Fibroblast of skin of abdomen (primary cell): ENCODE data around the gene SLC25A19. TPM values are rescaled to one million over a fixed set of nuclear protein-coding genes. Genes with fewer than 3 reads are reported as not detected.

Experiments
- DNase-seq: peaks from one replicate; pipeline ENCODE4 v3.0.0-alpha.2; 2013
- polyA plus RNA-seq, 2 experiments: library from polyadenylated mRNA; unstranded; fragments of 120-200 nt; gene quantifications; one replicate each; pipeline ENCODE4 v1.2.1, GENCODE V29; 2013; ENCODE audit not compliant: insufficient read length in 2 of 2

The SLC25A19 gene
- polyA plus RNA-seq (2013, experiment 1 of 2; ENCODE audit: insufficient read length): 5.7 TPM
- polyA plus RNA-seq (2013, experiment 2 of 2; ENCODE audit: insufficient read length): 5.2 TPM

DNA sequence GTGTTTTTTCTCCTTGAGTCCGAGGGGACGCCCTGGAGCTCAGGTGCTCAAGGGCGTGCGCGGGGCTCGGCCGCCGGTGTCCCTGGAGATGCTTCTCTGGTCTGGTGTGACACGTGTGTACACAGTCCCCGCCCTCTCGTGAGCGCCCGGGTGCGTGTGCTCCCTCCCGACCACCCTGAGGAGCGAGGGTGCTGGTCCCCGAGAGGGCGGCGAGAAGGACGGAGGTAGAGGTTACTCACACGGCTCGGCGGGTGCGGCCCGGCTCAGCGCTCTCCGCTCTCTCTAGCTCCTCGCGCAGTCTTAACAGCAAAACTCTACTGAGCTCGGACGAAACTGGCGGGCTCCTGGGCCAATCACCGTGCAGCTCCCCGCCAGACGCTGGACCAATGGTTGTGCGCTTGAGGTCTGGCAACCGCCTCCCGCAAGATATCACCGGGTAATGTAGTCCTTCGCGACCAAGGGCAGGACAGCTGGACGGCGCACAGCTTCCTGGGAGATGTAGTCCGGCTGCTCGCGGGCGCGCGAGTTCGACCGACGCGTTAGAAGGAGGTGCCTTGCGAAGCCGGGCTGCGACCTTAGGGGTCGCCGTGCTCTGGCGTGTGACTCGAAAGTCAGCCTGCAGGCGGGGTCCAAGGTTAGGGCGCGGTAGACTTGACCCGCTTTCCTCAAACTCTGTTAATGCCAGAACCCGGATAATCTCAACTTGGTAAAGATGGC lies at the start of gene SLC25A19:
Gene SLC25A19 (minus strand): TSS at position 319 of the 717 bp plus-strand sequence. CDS start 2,669 bp downstream, outside the sequence.
- peak; percentile 99 for DNase-seq

GRCh38 chr17:75338335-75338734 lies 49.1 kb upstream of the SLC25A19 start:
- peak; percentile 52 for DNase-seq

GRCh38 chr17:75335315-75335714 lies 46.1 kb upstream of the SLC25A19 start:
- no peak for DNase-seq

DNA sequence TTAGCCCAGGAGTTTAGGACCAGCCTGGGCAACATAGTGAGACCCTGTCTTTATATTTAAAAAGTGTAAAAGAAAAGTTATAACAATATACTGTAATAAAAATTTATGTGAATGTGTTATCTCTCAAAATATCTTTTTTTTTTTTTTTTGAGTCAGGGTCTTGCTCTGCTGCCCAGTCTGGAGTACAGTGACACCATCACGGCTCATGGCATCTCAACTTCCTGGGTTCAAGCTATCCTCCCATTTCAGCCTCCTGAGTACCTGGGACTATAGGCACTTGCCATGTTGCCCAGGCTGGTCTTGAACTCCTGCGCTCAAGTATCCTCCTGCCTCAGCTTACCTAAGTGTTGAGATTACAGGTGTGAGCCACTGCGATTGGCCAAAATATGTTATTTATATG lies 45.5 kb upstream of the SLC25A19 start:
- no peak for DNase-seq

DNA sequence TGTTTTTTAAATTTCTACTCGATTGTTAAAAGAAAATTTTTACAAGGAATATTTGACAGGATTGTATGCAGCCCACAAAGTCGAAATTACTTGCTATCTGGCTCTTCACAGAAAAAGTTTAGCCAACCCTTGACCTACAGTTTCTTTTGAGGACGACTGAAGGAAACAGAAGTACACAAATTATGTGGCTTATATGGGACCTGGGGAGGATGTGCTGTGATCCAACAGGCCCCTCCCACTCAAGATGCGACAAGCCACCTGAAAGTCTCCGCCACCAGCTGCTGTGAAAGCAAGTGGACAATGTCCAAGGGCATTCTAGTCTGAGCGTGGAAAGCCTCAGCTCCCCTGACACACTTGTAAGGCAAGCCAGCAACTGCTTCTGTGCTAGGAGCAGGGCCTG lies 42.4 kb upstream of the SLC25A19 start:
- DNase-seq: no peak

DNA sequence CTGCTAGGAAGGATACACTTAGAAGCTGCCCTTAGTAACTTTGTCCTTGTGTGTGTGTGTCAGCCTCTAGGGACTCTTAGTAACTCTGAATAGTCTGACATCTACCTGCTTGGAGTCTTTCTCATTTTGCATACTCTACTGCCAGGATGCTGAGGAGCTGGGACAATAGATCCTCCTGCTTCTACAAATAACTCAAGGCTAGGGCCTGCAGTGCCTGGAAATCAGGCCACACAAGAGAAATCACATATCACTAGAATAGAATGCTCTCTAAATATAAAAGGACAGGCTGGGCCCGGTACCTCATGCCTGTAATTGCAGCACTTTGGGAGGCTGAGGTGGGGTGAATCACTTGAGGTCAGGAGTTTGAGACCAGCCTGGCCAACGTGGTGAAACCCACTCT lies 38.5 kb upstream of the SLC25A19 start:
- no peak for DNase-seq

DNA sequence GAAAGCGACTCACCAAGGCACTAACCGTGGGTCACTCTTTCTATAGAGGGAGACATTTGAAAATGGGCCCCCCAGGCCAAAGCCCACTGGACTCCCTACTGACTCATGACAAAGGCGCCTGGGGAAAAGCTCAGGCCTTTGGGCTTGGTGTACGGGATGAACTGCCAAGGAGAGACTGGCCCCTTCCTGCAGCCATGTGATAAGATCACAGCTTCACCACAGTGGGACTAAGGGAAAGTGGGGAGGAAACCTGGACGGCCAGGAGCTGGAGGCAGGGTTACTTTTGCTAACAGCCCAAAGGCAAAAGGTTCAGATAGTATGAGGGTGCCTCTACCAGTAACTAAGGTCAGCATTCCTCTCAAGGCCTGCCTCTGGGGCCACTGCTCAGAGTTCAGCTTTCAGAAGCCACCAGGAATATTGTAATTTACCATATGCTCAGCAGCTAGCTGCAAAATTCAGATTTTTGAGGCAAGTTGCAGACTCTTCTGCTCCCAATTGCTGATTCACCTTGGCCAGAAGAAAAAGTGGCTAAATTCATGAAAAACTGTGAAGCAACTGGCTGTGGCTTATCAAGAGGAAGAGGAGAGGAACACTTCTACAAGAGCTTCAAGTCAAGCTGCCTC lies 37.1 kb upstream of the SLC25A19 start:
- DNase-seq: peak; percentile 42

DNA sequence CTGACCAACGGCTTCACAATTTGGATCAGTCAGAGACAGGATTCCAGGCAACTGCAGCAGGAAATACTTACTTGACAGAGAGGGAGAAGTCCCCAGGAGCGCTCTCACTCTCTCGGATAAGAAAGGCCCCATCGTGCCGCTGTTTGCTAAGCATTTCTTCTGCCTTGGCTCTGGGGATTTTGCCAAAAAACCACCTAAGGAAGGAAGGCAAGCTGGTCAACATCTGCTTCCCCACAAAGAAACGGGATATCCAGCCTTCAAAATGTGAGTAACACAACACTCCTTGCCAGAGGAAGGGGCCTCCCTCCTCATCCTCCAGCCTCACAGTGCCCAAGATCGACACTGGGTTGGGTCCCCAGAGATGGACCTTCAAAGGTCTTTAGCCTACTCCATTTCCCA lies 36.6 kb upstream of the SLC25A19 start:
- peak; percentile 83 for DNase-seq

DNA sequence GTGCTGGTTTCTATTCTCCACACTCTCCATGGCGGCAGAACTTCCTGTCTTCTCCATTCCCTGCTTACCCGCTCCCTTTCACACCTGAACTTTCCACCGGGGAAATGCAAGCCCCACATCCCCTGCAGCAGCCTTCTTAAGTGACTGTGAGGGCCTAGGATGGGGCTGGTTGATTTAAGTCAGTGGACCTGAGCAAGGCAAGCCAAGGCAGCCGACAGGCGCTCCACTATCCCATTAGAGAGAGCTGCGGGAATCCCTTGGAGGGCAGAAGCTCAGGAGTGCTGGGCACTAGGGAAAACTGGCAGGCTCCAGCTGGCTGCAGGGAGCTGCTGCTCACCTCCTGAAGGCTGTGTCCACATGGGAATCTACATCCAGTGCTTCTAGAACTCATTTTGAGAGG lies 36.1 kb upstream of the SLC25A19 start:
- DNase-seq: no peak

- DNase-seq: no peak
Measured at GRCh38 chr17:75321506-75321905, 32.3 kb upstream of the SLC25A19 start.

- peak; percentile 92 for DNase-seq
Measured at GRCh38 chr17:75319904-75320691, 30.9 kb upstream of the SLC25A19 start.

DNA sequence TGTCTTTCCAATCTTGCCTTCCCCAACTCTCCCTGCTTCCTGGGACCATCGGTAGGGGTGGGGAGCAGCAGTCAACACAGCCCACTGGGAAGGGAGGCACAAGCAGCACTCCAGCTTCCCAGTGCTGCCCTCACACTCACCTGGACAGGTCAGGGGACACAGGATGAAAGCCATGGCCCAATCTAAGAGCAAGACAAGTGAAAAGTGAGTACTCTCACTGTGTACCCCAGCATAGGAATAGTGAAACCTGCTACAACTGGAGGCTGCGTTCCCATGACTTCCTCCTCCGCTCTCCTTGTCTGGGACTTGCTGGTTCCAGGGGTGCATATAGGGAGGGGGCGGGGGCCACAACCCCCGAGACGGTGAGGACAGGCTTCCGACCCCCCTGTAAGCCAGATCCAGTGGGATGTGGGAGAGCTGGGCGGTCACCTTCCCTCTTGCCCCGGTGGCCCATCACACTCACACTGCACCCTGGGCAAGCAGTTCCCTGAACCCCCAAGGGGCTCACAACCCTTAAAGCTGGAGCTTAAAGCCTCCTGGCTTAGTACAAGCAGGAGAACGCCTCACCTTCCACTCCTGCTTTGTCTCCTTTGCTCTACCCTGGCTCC lies 29.5 kb upstream of the SLC25A19 start:
- no peak for DNase-seq

GRCh38 chr17:75318211-75318610 lies 29.0 kb upstream of the SLC25A19 start:
- DNase-seq: no peak

- no peak for DNase-seq
Measured at GRCh38 chr17:75317671-75318070, 28.4 kb upstream of the SLC25A19 start.

DNA sequence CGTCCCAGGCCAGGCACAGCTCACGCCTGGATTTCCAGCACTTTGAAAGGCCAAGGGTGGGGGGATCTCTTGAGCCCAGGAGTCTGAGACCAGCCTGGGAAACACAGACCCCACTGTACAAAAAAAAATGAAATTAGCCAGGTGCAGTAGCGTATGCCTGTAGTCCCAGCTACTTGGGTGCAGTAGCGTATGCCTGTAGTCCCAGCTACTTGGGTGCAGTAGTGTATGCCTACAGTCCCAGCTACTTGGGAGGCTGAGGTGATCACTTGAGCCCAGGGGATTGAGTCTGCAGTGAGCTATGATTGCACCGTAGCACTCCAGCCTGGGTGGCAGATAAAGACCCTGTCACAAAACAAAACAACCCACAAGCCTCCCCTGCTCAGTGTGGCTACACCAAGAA lies 27.0 kb upstream of the SLC25A19 start:
- no peak for DNase-seq

DNA sequence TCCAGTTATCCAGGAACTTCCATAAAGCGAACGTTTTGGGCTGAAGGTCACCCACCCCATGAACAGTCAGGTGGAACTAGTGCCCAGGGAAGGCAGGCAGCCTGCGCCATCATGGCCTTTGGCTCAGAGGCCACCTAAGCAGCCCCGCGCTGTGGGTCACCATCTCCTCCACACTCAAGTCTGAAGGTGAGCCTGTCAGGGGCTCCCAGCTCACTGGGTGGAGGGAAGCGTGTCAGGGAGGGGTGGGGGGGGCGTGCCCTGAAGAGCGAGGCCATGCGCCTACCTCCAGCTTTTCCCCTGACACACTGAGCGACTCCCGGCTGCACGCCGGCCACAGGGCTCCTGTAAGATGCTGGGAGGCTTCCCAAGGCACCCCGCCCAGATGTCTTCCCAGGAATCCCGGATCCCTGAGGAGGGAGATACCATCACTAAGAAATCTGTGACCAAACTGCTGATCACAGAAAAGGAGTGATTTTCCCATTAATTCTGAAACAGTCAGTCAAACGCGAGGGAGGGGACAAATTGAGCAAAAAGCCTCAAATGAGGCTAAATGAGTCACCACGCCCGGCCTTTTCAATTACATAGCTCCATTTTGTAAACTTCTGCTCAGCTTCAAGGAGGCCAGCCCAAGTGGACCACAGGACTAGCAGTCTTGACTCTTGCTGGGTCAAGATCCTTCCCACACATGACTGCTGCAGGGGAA lies 26.5 kb upstream of the SLC25A19 start:
- no peak for DNase-seq

GRCh38 chr17:75313941-75314551 lies 24.8 kb upstream of the SLC25A19 start:
- peak; percentile 21 for DNase-seq

- no peak for DNase-seq
Measured at GRCh38 chr17:75308732-75309629, 19.7 kb upstream of the SLC25A19 start.

DNA sequence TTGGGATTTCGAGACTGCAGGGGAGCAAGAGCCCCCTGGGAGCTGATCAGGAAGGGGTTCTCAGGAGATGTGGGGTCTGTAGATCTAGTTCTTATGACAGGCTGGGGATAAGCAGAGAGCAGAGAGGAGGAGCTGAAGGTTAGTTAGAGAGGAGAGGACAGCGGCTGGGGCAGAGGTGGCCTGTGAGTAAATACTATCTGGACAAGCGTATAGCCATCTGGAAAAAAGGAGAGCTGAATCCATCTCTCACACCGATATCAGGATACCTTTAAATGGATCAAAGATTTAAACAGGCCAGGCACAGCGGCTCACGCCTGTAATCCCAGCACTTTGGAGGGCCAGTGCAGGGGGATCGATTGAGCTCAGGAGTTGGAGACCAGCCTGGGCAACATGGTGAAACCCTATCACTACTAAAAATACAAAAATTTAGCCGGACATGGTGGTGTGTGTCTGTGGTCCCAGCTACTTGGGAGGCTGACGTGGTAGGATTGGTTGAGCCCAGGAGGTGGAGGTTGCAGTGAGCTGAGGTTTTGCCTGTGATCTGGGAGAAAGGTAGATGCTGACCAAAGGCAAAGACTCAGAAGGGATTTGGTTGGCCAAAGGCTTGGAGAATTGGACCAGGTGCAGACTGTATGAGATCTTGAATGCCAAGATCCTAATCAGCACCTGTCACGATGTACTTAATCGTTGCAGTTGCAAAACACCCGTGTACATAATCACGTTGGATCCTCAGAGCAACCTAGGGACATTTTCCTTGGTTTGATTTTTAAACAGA lies 18.9 kb upstream of the SLC25A19 start:
- DNase-seq: no peak
